ENCODE data around the gene IGFALS.

The IGFALS gene

GRCh38 chr16:1831186-1832075 lies 37.9 kb upstream of the IGFALS start:
- Histone ChIP-seq H3K4me1 (ENCODE audit: low read depth, poor library complexity, severe bottlenecking) (peaks cover 16% of the 10 kb centered on the region), H3K4me3 (IDR thresholded peaks at IDR 0.05; ENCODE audit: insufficient read depth, low read depth, low read length) (no peak overlapping the region), H3K27ac (no peak overlapping the region), H3K9ac (no peak overlapping the region), H3K27me3 (ENCODE audit: insufficient read depth, low read depth) (no peaks in the 10 kb centered on the region), H3K36me3 (ENCODE audit: insufficient read depth) (no peaks in the 10 kb centered on the region), H3K79me2 (ENCODE audit: insufficient read depth, low read depth) (peaks cover 16% of the 10 kb centered on the region; the same call in 1 of the 2 replicates), H4K20me1 (ENCODE audit: insufficient read depth) (no peaks in the 10 kb centered on the region), H3K4me2 (no peak overlapping the region), H2AFZ (ENCODE audit: low read depth) (no peak overlapping the region)
- TF ChIP-seq CTCF (conservative IDR thresholded peaks at IDR 0.05; ENCODE audit: low read depth, low read length) = no peak

- Histone ChIP-seq H3K9ac (no peak overlapping the region), H4K20me1 (ENCODE audit: insufficient read depth) (no peaks in the 10 kb centered on the region)
Observed at GRCh38 chr16:1830213-1830612, 36.7 kb upstream of the IGFALS start.

GRCh38 chr16:1828645-1829410 lies 35.3 kb upstream of the IGFALS start:
- Histone ChIP-seq H3K9ac (no peak overlapping the region), H3K4me3 (IDR thresholded peaks at IDR 0.05; ENCODE audit: insufficient read depth, low read depth, low read length) (no peak overlapping the region), H4K20me1 (ENCODE audit: insufficient read depth) (no peaks in the 10 kb centered on the region), H2AFZ (ENCODE audit: low read depth) (no peak overlapping the region), H3K27me3 (ENCODE audit: insufficient read depth, low read depth) (no peaks in the 10 kb centered on the region), H3K36me3 (ENCODE audit: insufficient read depth) (no peaks in the 10 kb centered on the region), H3K79me2 (ENCODE audit: insufficient read depth, low read depth) (peaks cover 21% of the 10 kb centered on the region; the same call in 1 of the 2 replicates), H3K27ac (no peak overlapping the region), H3K4me2 (peak overlapping the region; percentile 86), H3K4me1 (ENCODE audit: low read depth, poor library complexity, severe bottlenecking) (peaks cover 24% of the 10 kb centered on the region)
- no peak for TF ChIP-seq CTCF (conservative IDR thresholded peaks at IDR 0.05; ENCODE audit: low read depth, low read length)

More at GRCh38 chr16:1830213-1830612, 36.7 kb upstream of the IGFALS start:
- Histone ChIP-seq H3K4me2 (no peak overlapping the region), H3K27me3 (ENCODE audit: insufficient read depth, low read depth) (no peaks in the 10 kb centered on the region), H3K4me1 (ENCODE audit: low read depth, poor library complexity, severe bottlenecking) (peaks cover 23% of the 10 kb centered on the region), H3K79me2 (ENCODE audit: insufficient read depth, low read depth) (peaks cover 16% of the 10 kb centered on the region; the same call in 1 of the 2 replicates), H3K36me3 (ENCODE audit: insufficient read depth) (no peaks in the 10 kb centered on the region), H2AFZ (ENCODE audit: low read depth) (no peak overlapping the region), H3K27ac (no peak overlapping the region), H3K4me3 (IDR thresholded peaks at IDR 0.05; ENCODE audit: insufficient read depth, low read depth, low read length) (no peak overlapping the region)
- no peak for TF ChIP-seq CTCF (conservative IDR thresholded peaks at IDR 0.05; ENCODE audit: low read depth, low read length)

GRCh38 chr16:1826691-1827573 lies 33.4 kb upstream of the IGFALS start, which contains the start of the genes FAHD1 and HAGH:
Gene FAHD1, plus strand, starts transcription at chr16:1827206. Its CDS starts 33 bp downstream, at chr16:1827239.
Gene HAGH, minus strand, starts transcription at chr16:1826825. Its CDS starts 38 bp downstream, at chr16:1826787.
- no peak within 1 kb of the TSS for H3K4me3 ChIP-seq (IDR thresholded peaks at IDR 0.05; ENCODE audit: insufficient read depth, low read depth, low read length)
- no peaks in the 10 kb centered on the region for H3K27me3 ChIP-seq (ENCODE audit: insufficient read depth, low read depth)
- H3K27ac ChIP-seq = peak within 1 kb of the TSS; percentile 30; the same call in 1 of the 2 replicates
- H3K9ac ChIP-seq = peak within 1 kb of the TSS; percentile 43; the same call in 1 of the 2 replicates
- H4K20me1 ChIP-seq (ENCODE audit: insufficient read depth) = no peaks in the 10 kb centered on the region
- H2AFZ ChIP-seq (ENCODE audit: low read depth) = peak within 1 kb of the TSS; percentile 70
- no peaks in the 10 kb centered on the region for H3K36me3 ChIP-seq (ENCODE audit: insufficient read depth)
- H3K79me2 ChIP-seq (ENCODE audit: insufficient read depth, low read depth) = peaks cover 21% of the 10 kb centered on the region; the same call in 1 of the 2 replicates
- no peak for TF ChIP-seq CTCF (conservative IDR thresholded peaks at IDR 0.05; ENCODE audit: low read depth, low read length)
- H3K4me2 ChIP-seq = peak within 1 kb of the TSS; percentile 86
- H3K4me1 ChIP-seq (ENCODE audit: low read depth, poor library complexity, severe bottlenecking) = peaks cover 24% of the 10 kb centered on the region
